Measurements from ENCODE around the gene RABEPK.
"Not testable (repeated sequence)": the region's sequence is repeated elsewhere in the genome, so short reads cannot be mapped to it uniquely, and the experiment has no call there.

Gene RABEPK

DNA sequence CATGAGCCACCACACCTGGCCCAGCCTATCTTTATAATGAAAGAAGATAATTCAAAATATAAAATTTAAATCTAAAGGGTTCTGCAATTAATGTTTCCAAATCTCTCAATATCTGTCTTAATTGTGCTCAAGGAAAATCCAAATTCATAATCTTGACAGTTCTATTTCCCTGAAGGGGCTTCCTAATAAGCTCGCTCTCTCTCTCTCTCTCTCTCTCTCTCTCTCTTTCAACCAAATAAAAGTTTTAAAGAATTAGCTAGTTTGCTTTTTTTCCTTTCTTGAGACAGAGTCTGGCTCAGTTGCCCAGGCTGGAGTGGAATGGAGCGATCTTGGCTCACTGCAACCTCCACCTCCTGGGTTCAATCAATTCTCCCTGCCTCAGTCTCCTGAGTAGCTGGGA lies 43.8 kb upstream of the RABEPK start:
- TF ChIP-seq, protein P1, sequence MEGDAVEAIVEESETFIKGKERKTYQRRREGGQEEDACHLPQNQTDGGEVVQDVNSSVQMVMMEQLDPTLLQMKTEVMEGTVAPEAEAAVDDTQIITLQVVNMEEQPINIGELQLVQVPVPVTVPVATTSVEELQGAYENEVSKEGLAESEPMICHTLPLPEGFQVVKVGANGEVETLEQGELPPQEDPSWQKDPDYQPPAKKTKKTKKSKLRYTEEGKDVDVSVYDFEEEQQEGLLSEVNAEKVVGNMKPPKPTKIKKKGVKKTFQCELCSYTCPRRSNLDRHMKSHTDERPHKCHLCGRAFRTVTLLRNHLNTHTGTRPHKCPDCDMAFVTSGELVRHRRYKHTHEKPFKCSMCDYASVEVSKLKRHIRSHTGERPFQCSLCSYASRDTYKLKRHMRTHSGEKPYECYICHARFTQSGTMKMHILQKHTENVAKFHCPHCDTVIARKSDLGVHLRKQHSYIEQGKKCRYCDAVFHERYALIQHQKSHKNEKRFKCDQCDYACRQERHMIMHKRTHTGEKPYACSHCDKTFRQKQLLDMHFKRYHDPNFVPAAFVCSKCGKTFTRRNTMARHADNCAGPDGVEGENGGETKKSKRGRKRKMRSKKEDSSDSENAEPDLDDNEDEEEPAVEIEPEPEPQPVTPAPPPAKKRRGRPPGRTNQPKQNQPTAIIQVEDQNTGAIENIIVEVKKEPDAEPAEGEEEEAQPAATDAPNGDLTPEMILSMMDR (conservative IDR thresholded peaks at IDR 0.05; ENCODE audit: low read length) = no peak
- TF ChIP-seq EZH2phosphoT487 (IDR thresholded peaks at IDR 0.05; ENCODE audit: borderline replicate concordance) = no peak
- peaks cover 9% of the 10 kb centered on the region; the same call in 1 of the 2 replicates for H3K79me2 ChIP-seq (ENCODE audit: insufficient read depth, low read length)

DNA sequence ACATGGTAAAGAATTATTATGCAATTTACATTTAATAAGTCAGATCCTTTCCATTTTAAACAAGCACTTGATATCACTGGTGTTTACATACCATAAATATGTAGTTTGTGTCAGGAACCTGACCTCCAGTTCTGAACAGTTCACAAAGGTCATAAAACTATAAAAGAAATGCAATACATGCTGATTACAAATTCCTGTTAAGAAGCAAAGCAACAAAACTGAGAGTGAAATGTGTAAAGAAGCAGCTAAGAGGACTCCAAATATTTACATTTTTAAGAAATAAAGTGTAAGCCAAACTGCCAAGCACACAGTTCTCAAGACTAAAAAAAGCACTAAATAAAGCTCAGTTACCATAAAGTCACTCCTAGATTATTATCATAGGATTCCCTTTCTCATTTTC lies 39.6 kb upstream of the RABEPK start:
- Histone ChIP-seq H3K4me3 (ENCODE audit: low read length, poor library complexity, severe bottlenecking) (no peak overlapping the region), H3K4me2 (ENCODE audit: low read depth, low read length, poor library complexity, severe bottlenecking) (no peak overlapping the region), H3K36me3 (ENCODE audit: insufficient read depth, low read length) (peaks cover 38% of the 10 kb centered on the region; the same call in 1 of the 2 replicates), H3K9me3 (ENCODE audit: insufficient read depth, low read depth, low read length) (no peaks in the 10 kb centered on the region), H2AFZ (ENCODE audit: low read length) (no peak overlapping the region), H3K27me3 (ENCODE audit: insufficient read depth, low read length, poor library complexity, severe bottlenecking) (no peaks in the 10 kb centered on the region), H3K4me1 (ENCODE audit: insufficient read depth, low read length, poor library complexity, severe bottlenecking) (no peaks in the 10 kb centered on the region), H3F3A (ENCODE audit: low read depth) (no peaks in the 10 kb centered on the region), H4K20me1 (ENCODE audit: insufficient read depth, low read length, poor library complexity, severe bottlenecking) (no peaks in the 10 kb centered on the region), H3K9me2 (replicated peaks; ENCODE audit: low read depth, low read length) (no peaks in the 10 kb centered on the region), H3K79me2 (ENCODE audit: insufficient read depth, low read length) (peaks cover 24% of the 10 kb centered on the region; the same call in 1 of the 2 replicates), H3K9ac (ENCODE audit: low read depth, low read length, poor library complexity, severe bottlenecking) (no peak overlapping the region)
- TF ChIP-seq EZH2phosphoT487 (IDR thresholded peaks at IDR 0.05; ENCODE audit: borderline replicate concordance) = no peak
- TF ChIP-seq, protein P1 (conservative IDR thresholded peaks at IDR 0.05; ENCODE audit: low read length) = no peak

More for the DNA sequence above, 43.8 kb upstream of the RABEPK start:
- Histone ChIP-seq H3K36me3 (ENCODE audit: insufficient read depth, low read length) (peaks cover 57% of the 10 kb centered on the region), H3K4me2 (ENCODE audit: low read depth, low read length, poor library complexity, severe bottlenecking) (no peak overlapping the region), H4K20me1 (ENCODE audit: insufficient read depth, low read length, poor library complexity, severe bottlenecking) (no peaks in the 10 kb centered on the region), H2AFZ (ENCODE audit: low read length) (no peak overlapping the region), H3K4me3 (ENCODE audit: low read length, poor library complexity, severe bottlenecking) (no peak overlapping the region), H3K9ac (ENCODE audit: low read depth, low read length, poor library complexity, severe bottlenecking) (no peak overlapping the region), H3K9me2 (replicated peaks; ENCODE audit: low read depth, low read length) (no peaks in the 10 kb centered on the region), H3K4me1 (ENCODE audit: insufficient read depth, low read length, poor library complexity, severe bottlenecking) (no peaks in the 10 kb centered on the region), H3F3A (ENCODE audit: low read depth) (no peaks in the 10 kb centered on the region), H3K27me3 (ENCODE audit: insufficient read depth, low read length, poor library complexity, severe bottlenecking) (no peaks in the 10 kb centered on the region), H3K9me3 (ENCODE audit: insufficient read depth, low read depth, low read length) (no peaks in the 10 kb centered on the region)

DNA sequence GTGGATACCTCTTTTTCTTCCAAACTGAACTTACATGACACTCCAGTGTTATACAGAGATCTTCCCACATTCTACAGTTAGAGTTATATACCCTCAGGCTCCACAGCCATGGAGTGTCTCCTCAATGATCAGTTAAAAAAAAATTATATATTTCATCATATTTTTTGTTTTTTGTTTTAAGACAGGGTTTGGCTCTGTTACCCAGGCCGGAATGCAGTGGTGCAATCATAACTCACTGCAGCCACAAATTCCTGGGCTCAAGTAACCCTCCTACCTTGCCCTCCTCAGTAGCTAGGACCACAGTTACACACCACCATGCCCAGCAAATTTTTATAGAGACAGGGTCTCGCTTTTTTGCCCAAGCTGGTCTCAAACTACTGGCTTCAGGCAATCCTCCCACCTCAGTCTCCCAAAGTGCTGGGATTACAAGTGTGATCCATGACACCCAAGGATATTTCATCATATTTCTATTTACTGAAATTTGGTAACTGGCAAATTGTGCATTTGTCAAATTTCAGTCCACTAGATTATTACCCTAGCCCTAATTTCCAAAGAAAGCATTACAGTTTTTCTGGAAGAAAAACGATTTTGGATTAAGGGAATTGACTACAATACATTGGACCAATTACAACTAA lies 38.9 kb upstream of the RABEPK start:
- Histone ChIP-seq H3K9me3 (ENCODE audit: insufficient read depth, low read depth, low read length) (no peaks in the 10 kb centered on the region), H3F3A (ENCODE audit: low read depth) (no peaks in the 10 kb centered on the region), H3K4me2 (ENCODE audit: low read depth, low read length, poor library complexity, severe bottlenecking) (no peak overlapping the region), H3K36me3 (ENCODE audit: insufficient read depth, low read length) (peaks cover 38% of the 10 kb centered on the region; the same call in 1 of the 2 replicates), H3K9ac (ENCODE audit: low read depth, low read length, poor library complexity, severe bottlenecking) (no peak overlapping the region), H3K4me3 (ENCODE audit: low read length, poor library complexity, severe bottlenecking) (no peak overlapping the region), H3K4me1 (ENCODE audit: insufficient read depth, low read length, poor library complexity, severe bottlenecking) (no peaks in the 10 kb centered on the region), H4K20me1 (ENCODE audit: insufficient read depth, low read length, poor library complexity, severe bottlenecking) (no peaks in the 10 kb centered on the region), H2AFZ (ENCODE audit: low read length) (no peak overlapping the region), H3K9me2 (replicated peaks; ENCODE audit: low read depth, low read length) (no peaks in the 10 kb centered on the region), H3K27me3 (ENCODE audit: insufficient read depth, low read length, poor library complexity, severe bottlenecking) (no peaks in the 10 kb centered on the region), H3K79me2 (ENCODE audit: insufficient read depth, low read length) (peaks cover 29% of the 10 kb centered on the region; the same call in 1 of the 2 replicates)
- TF ChIP-seq EZH2phosphoT487 (IDR thresholded peaks at IDR 0.05; ENCODE audit: borderline replicate concordance) = no peak
- TF ChIP-seq, protein P1 (conservative IDR thresholded peaks at IDR 0.05; ENCODE audit: low read length) = no peak

DNA sequence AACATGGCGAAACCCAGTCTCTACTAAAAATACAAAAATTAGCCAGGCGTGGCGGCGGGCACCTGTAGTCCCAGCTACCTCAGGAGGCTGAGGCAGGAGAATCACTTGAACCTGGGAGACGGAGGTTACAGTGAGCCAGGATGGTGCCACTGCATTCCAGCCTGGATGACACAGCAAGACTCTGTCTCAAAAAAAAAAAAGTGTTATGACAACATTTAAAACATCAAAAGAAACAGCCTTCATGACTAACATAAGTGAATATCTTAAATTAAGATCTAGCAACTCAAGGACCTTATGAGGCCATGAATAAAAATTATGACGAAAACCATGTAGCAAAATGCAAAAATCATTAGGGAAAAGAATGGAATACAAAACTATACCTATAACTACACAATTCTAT lies 37.5 kb upstream of the RABEPK start:
- H3K9me3 ChIP-seq (ENCODE audit: insufficient read depth, low read depth, low read length) = not testable (repeated sequence)
- peaks cover 30% of the 10 kb centered on the region; the same call in 1 of the 2 replicates for H3K36me3 ChIP-seq (ENCODE audit: insufficient read depth, low read length)

More for the DNA sequence above, 37.5 kb upstream of the RABEPK start:
- not testable (repeated sequence) for H3K9me2 ChIP-seq (replicated peaks; ENCODE audit: low read depth, low read length); H3K27me3 ChIP-seq (ENCODE audit: insufficient read depth, low read length, poor library complexity, severe bottlenecking); H3K9ac ChIP-seq (ENCODE audit: low read depth, low read length, poor library complexity, severe bottlenecking); H3F3A ChIP-seq (ENCODE audit: low read depth); H2AFZ ChIP-seq (ENCODE audit: low read length); H4K20me1 ChIP-seq (ENCODE audit: insufficient read depth, low read length, poor library complexity, severe bottlenecking); H3K4me1 ChIP-seq (ENCODE audit: insufficient read depth, low read length, poor library complexity, severe bottlenecking); H3K4me3 ChIP-seq (ENCODE audit: low read length, poor library complexity, severe bottlenecking); H3K4me2 ChIP-seq (ENCODE audit: low read depth, low read length, poor library complexity, severe bottlenecking)
- peaks cover 37% of the 10 kb centered on the region; the same call in 1 of the 2 replicates for H3K79me2 ChIP-seq (ENCODE audit: insufficient read depth, low read length)

Data from Loucy (cell line).